ENCODE results near the gene ACOX1.

Gene ACOX1

DNA sequence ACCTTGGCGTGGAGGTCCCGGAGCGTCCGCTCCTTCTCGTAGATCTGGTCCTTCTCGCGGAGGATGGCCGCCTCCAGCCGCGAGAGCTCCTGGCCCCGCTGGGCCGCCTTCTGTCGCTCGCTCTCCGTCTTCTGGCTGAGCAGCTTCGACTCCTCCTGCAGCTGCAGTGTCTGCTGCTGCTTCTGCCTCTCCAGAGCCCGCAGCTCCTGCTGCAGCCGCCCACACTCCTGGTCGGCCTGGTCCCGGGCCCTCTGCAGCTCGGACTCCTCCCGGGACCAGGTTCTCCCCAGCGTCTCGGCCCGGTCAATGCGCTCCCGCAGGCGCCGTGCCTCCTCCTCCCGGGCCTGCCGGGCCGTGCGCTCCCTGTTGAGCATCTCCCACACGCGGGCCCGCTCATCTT, 29.2 kb upstream of the ACOX1 start:
- DNase-seq: no peak

DNA sequence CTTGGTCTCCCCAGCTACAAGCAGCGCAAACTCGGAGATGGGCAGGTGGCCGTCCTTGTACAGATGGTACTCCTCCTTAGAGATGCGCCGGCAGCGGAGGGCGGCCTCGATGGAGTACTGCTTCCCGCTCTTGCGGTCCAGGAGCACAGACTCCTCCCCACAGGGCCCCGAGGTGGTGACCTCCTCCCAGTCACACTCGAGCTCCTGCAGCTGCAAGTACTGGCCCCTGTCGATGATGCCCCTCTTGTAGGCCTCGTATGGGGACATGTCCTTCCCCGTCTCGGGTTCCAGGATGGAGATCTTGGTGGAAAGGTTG, 28.8 kb upstream of the ACOX1 start:
- DNase-seq: no peak

DNA sequence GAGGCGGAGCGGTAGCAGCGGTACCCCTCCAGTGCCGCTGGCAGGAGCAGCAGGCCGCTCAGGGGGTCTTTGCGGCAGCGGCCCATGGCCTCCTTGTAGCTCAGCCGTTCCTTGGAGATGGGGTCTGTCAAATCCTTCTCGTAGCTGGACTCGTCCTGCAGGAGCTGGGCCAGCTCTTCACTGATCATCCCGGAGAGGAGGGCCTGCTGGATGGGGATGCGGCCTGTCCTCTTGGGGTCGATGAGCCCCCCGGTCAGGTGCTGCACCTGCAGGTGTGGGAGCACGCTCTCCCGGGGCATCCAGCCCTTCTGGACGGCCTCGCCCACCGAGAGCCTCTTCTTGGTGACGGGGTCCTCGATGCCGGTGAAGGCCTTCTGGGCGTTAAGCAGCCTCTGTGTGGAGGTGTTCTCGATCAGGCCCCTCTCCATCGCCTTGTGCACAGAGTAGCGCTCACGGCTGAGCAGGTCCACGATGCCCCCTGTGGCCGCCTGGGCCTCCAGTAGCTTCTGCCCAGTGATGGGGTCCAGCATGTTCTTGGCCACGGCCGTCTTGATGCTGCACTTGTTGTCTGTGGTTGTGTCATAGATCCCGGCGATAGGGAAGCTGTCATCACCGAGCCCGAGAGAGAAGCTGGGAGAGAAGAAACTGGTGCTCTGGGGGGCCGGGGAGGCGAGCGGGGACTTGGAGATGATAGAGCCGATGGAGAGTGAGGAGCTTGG, 28.3 kb upstream of the ACOX1 start:
- DNase-seq: no peak

DNA sequence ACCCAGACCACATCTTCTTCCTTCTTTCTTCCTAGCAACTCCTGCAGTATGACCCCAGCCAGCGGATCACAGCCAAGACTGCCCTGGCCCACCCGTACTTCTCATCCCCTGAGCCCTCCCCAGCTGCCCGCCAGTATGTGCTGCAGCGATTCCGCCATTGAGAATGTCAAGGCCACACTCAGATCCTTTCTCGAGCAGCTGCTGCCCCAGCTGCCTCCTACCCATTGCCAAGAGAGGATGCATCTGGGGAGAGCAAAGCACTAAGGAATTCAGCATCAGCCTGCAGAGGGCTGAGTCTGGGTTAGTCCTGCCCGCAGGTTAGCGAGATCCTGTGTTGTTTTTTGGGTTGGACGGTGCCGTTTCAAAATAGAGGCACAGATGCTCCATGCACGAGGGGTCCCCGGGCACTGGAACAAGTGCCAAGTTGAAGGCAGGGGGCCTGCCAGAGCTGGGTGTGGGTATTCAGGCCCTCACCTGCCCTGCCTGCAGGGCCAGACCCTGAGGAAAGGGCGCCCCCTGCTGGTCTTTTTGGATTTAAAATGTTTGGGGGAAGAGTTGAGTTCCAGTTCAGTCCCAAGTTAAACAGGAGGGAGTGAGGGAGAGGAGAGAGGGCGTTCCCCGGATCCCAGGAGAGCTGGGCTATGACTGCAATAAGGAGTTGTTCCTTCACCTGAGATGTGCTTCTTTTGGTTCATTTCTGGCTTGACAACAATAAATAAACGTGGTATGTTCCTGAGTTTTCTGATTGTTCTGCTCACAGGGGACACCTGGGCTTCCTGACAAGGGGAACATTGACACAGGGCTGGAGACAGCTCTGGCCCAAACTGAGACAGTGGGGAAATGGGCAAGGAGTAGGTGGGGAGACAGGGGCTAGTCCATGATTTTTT, 26.5 kb upstream of the ACOX1 start:
- peak; percentile 14 for DNase-seq

DNA sequence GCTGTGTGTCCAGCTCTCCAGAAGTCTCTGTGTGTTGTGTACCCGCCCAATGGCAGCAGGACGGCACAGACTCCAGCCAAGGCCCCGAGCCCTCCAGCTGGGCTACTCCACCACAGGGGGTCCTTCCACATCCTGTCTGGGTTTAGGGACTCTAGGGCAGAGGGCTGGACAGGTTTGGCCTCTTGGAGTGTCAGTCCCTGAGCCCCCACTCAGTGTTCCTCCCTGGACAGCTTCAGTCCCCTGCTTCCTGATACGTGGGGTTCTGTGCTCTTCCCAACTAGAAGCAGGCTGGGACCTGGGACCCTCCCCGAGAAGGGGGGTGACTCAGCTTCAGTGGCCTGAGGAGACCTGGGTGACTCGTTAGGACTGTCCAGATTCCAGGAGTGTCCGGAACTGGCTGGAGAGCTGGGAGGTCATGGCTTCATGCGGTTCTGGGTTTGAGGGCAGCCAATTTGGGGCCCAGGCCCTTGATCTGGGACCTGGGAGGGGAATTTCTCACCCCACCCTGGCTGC, 25.8 kb upstream of the ACOX1 start:
- DNase-seq: no peak

DNA sequence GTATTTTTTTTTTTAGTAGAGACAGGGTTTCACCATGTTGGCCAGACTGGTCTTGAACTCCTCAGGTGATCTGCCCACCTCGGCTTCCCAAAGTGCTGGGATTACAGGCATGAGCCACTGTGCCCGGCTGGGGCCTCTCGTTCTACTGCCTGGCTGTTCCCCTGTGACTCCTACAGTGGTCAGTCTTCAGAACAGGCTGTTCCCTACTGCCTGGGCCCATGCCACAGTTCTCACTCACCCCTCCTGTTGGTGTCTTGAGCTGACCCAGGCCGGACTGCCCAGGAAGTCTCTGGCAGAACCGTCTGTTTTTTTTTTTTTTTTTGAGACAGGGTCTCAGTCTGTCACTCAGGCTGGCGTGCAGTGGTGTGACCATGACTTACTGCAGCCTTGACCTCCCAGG, 24.9 kb upstream of the ACOX1 start:
- no peak for DNase-seq

DNA sequence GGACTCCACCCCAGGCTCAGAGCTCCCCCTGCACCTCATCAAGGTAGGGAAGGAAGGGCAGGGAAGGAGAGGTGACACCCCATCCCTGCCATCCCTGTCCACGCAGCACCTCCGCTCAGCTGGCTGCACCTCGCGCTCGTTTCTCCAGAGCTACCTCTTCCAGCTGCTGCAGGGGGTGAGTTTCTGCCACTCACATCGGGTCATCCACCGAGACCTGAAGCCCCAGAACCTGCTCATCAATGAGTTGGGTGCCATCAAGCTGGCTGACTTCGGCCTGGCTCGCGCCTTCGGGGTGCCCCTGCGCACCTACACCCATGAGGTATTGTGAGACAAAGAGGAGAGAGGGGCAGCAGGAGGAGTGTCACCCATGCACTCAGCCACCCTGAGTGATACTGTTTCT, 23.1 kb upstream of the ACOX1 start:
- no peak for DNase-seq

DNA sequence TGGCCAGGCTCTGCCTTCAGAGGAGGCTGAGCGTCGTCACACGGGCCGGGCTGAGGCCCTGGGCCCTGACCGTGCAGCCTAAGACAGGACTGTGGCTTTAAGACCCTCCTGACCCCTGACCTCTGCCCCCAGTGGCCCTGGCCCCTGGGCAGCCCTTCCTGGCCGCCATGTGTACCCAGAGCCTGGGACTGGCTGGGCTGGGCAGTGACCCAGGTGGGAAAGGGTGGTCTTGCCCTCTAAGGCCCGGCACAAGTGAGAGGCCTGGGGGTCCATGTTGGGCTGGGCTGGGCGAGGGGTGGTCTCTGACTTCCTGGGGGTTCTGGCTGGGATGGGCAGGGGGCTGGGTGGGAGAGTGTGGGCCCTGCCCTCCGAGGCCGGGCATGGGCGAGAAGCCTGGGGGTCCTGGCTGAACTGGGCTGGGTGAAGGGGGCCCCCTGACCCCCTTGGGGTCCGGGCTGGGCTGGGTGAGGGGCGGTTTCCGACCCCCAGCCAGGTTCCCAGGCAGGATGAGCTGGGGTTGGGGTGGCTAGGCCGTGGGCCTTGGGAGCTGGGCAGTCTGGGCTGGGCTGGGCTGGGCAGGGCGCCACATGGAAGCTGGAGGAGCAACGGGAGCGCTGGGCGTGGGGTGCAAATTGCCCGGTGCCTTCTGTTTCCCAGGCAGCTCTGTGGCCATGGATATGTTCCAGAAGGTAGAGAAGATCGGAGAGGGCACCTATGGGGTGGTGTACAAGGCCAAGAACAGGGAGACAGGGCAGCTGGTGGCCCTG, 22.0 kb upstream of the ACOX1 start, which contains the start of gene CDK3:
CDK3 (plus strand) TSS at position 101 of the 767 bp plus-strand sequence; CDS start at position 672, 571 bp downstream.
- no peak for DNase-seq

DNA sequence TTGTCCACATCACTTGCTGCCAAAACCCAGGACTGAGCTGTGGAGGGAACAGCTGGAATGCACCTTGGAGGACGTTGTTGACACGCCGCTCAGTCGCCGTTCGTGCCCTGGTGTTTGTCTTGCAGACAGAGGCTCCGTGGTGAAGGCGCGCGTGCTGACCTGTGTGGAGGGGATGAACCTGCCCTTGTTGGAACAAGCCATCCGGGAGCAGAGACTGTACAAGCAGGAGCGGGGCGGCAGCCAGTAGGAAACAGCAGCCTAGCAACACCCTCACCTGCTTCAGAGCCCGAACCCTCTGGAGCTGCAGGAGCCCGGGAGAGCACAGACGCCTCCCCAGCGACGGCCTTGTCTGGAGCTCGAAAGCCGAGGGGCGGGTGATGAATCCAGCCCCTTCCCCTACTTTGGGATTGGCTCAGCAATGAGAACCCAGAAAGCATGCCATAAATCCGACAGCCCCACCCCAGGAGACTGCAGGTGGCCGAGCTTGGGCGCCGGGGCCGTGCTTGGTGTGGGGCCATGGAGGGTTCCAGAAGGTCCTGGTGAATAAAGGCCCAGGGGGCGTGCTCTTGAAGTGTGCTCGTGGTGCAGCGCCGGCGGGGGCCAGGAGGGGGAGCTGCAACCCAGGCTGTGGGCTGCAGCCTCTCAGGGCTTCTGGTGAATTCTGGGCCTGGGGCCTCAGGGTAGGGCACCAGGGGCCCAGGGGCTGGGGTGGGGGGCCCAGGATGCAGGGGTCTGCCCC, 21.2 kb upstream of the ACOX1 start:
- no peak for DNase-seq

DNA sequence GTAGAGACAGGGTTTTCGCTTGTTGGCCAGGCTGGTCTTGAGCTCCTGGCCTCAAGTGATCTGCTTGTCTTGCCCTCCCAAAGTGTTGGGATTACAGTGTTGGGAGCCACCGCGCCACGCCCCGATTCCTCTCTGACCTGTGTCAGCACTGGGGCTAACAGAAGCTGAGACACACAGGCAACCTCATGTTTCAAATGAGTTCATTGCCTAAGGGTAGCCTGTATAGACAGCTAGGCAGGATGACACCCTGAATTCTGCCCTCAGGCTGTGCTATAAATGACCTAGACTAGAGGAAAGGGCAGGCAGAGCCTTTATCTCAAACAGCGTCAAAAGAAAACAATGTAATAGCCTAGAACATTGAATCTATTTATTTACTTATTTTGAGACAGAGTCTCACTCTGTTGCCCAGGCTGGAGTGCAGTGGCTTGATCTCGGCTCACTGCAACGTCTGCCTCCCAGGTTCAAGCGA, 19.4 kb upstream of the ACOX1 start:
- DNase-seq: no peak

DNA sequence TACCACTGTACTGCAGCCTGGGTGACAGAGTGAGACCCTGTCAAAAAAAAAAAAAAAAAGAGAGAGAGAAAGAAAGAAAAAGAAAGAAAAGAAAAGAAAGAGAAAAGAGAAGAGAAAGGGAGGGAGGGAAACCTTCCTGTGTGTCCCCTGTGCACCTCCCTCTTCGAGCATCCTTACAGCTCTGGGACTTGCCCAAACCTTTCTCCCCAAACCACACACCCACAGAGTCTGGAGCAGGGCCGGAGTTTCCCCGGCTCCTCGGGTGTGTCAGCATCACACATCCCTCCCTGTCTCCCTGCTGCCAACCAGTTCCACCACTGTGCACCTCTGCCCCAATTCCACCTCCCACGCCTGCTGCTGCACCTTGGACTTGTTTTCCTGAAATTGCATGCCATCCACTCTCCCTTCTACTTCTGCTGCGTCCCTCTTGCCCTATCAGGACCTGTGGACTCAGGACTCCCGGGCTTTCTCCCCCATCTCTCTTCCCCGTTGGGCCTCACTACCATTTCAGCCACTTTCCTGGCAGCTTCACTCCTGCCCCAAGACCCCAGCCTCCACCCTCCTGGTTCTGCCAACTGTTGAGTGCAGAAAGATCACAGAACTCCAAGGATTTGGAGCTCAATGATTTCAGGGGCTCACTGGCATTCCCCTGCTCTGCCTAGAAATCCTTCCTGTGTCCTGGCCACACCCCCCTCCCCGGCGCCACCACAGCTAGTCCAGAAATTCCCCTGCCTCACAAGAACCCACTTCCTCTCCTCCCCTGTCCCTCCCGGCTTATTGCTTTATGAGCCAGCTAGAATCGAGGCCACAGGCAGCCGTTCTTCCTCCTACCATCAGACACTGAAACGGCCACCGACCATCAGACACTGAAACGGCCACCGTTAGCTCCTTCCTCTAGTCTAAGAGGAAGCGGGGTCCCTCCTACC, 18.0 kb upstream of the ACOX1 start:
- DNase-seq: no peak

DNA sequence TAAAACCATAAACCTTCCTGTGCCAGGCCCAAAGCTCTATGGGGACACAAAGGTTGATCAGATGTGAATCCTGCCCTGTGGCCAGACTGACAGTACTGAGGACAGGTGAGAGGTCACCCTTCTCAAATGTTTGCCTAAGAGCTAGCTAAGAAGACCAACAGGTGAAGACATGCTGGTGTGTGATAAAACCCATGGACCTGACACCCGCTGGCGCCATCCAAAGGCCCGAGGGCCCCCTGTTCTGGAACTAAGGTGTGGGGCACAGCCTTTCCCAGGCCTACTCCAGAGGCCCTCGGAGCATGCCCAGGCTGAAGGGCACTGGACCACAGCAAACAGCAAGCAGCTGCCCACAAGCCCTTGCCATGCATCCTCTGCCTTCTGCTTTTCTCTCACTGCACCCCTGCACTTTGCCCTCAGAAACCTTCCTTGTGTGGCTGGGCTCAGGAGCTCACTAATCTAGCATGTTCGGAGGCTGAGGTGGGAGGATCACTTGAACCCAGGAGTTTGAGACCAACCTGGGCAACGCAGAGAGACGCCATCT, 16.5 kb upstream of the ACOX1 start:
- DNase-seq: no peak

DNA sequence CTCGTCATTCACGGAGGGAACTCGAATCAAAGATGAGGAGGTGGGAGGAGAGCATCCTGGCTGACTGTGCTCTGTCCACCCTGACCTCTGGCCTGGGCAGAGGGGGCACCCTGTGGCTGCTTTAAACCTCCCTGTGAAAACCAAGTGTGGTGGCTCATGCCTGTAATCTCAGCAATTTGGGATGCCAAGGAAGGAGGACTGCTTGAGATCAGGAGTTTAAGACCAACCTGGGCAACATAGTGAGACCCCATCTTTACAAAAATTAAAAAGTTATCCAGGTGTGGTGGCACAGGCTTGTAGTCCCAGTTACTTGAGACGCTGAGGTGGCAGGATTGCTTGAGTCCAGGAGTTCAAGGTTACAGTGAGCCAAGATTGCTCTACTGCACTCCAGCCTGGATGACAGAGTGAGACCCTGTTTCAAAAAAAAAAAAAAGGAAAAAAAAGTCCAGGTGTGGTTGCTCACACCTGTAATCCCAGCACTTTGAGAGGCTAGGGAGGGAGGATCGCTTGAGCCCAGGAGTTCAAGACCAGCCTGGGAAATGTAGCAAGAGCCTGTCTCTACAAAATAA, 15.9 kb upstream of the ACOX1 start:
- DNase-seq: no peak

DNA sequence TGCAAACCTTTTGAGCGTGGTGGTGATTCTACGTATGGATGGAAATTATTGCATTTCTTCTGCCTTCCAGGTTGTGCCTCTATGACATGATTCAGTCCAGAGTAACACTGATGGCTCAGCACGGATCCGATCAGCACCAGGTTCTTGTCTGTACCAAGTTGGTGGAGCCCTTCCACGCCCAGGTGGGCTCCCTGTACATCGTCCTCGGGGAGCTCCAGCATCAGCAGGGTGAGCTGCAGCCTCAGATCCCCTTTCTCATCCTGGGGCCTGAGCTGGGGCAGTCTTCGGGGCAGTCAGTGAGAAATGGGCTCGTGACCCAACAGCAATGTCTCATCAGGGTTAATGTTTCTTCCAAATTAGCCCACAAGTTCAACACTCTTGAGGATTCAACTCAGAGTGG, 12.4 kb upstream of the ACOX1 start:
- DNase-seq: no peak

DNA sequence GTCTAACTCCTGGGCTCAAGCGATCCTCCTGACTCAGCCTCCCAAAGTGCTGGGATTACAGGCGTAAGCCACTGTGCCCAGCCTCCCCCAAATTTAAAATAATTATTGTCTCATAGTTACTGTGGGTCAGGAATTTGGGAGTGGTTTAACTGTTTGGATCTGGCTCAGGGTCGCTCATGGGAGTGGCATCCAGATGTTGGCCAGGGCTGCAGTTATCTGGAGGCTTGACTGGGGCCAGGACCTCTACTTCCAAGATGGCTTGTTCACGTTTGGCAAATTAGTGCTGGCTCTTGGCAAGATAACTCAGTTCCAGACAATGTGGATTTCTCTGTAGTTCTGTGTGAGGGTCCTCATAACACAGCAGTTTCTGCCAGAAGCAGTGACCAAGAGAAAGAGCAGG, 8.1 kb upstream of the ACOX1 start:
- no peak for DNase-seq

DNA sequence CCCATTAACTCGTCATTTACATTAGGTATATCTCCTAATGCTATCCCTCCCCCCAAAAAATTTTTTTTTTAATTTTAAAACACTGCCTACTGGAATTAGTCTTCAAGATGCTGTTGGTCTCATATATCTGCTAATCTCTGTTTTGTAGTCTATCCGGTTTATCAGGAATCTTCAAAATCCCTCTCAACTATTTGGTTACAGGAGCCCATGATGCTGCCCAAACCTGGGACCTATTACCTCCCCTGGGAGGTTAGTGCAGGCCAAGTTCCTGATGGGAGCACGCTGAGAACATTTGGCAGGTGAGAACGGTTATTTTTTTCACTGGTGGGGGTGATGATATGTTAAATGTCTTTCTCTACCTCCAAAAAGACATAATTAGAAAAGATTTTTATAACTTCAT, 7.0 kb upstream of the ACOX1 start:
- DNase-seq: no peak

DNA sequence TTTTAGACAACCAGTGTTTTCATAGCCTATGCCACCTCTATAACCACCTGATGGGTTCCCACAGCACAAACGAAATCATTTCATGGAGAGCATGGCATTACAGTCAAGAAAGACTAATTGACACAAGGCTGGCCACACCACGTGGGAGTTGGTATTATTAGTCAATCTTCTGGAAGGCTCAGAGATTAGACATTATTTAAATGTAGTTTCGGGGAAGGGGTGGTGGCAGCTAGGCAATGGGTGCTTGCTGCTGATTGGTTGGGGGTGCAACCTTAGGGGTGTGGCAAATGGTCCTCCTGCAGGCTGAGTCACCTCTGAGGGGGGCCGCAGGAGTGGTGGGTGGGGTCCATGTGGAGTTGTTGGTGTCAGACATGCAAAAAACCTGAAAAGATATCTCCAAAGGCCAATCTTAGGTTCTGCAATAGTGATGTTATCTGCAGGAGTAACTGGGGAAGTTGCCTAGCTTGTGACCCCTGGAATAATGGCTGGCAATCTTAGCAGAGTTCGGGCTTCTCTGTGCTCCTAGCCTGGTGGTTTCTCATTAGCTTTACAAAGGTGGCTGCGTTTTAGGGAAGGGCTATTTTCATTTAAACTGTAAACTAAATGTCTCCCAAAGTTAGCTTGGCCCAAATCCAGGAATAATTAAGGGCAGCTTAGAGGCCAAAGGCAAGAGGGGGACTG, 4.7 kb upstream of the ACOX1 start:
- DNase-seq: no peak

DNA sequence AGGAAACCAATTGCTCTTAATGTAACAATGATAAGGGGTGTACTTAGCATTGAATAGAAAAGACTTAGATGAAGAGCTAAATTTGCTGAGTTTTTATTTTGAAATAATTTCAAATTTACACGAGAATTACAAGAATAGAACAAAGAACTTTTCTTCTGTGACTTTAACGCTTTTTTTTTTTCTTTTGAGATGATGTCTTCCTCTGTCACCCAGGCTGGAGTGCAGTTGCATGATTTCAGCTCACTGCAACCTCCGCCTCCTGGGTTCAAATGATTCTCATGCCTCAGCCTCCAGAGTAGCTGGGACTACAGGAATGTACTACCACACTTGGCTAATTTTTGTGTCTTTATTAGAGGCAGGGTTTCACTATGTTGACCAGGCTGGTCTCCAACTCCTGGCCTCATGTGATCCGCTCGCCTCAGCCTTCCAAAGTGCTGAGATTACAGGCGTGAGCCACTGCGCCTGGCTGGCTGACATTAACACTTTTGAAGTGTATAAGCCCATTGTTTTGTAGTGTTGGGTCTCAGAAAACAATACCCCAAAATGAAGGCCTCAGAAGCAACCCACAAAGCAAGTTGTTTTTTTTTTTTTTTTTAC, 2.2 kb upstream of the ACOX1 start:
- no peak for DNase-seq

DNA sequence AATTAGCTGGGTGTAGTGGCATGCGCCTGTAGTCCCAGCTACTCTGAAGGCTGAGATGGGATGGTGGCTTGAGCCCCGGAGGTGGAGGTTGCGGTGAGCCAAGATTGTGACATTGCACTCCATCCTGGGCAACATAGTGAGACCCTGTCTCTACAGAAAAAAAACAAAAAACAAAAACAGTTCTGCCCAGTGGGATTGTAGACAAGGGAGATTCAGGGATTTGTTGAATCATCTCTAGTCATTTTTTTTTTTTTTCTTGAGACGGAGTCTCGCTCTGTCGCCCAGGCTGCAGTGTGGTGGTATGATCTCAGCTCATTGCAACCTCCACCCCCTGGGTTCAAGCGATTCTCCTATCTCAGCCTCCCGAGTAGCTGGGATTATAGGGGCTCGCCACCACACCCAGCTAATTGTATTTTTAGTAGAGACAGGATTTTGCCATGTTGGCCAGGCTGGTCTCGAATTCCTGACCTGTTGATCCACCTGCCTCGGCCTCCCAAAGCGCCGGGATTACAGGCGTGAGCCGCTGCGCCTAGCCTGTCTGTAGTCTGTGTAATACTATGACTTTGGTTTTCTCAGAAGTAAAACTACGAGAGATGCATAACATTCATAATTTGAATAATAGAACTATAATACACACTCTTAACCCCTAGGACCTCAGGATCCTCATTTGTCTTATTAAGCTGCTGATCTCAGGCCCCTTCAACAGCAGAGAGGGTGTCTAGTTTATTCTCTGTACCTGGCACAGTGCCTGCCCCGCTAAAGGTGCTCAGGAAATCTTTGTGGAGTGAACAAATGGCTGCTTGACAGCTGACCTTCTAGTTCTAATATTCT, 1.4 kb upstream of the ACOX1 start:
- no peak for DNase-seq

Data from NCI-H187 treated with DMSO at 0.1 percent for 48 hours (cell line).